Smooth muscle cell (in vitro differentiated cells): ENCODE data around the gene TAOK3. TPM values are rescaled to one million over a fixed set of nuclear protein-coding genes. Genes with fewer than 3 reads are reported as not detected.

Experiments used
- DNase-seq: peaks from one replicate; lab custom pipeline; 2025; ENCODE audit not compliant: unreplicated experiment; lab: John Stamatoyannopoulos, UW
- H2AFZ ChIP-seq: fragments of 200-600 bp; sonication (generic); 2 replicates; pipeline ENCODE4 v1.6.0; 2016; ENCODE audit warnings: antibody characterized with exemption, low read depth, mild to moderate bottlenecking
- H3F3A ChIP-seq: fragments of 200-600 bp; sonication (generic); 2 replicates; pipeline ENCODE4 v1.6.0; 2017; ENCODE audit warnings: antibody characterized with exemption, low read depth
- H3K27ac ChIP-seq: fragments of 200-600 bp; sonication (generic); 2 replicates; pipeline ENCODE4 v1.5.1; 2016; ENCODE audit warnings: low read depth, mild to moderate bottlenecking
- H3K27me3 ChIP-seq: fragments of 200-600 bp; sonication (generic); 2 replicates; pipeline ENCODE4 v1.6.1; 2016; ENCODE audit warnings: low read depth, mild to moderate bottlenecking
- H3K36me3 ChIP-seq: fragments of 200-600 bp; sonication (generic); 2 replicates; pipeline ENCODE4 v1.5.1; 2016; ENCODE audit warnings: low read depth
- H3K4me1 ChIP-seq: fragments of 200-600 bp; sonication (generic); 2 replicates; pipeline ENCODE4 v1.5.1; 2016; ENCODE audit warnings: low read depth
- H3K4me2 ChIP-seq: fragments of 200-600 bp; sonication (generic); 2 replicates; pipeline ENCODE4 v1.6.0; 2016; ENCODE audit warnings: mild to moderate bottlenecking
- H3K4me3 ChIP-seq: fragments of 200-600 bp; sonication (generic); 2 replicates; pipeline ENCODE4 v1.5.1; 2016; ENCODE audit warnings: mild to moderate bottlenecking
- H3K79me2 ChIP-seq: fragments of 200-600 bp; sonication (generic); 2 replicates; pipeline ENCODE4 v1.6.0; 2016; ENCODE audit warnings: low read depth, mild to moderate bottlenecking
- H3K9ac ChIP-seq: fragments of 200-600 bp; sonication (generic); 2 replicates; pipeline ENCODE4 v1.6.0; 2016; ENCODE audit warnings: low read depth
- H3K9me3 ChIP-seq: fragments of 200-600 bp; sonication (generic); replicated peaks from 2 replicates; pipeline ENCODE4 v1.5.1; 2016; ENCODE audit warnings: low read depth
- H4K20me1 ChIP-seq: fragments of 200-600 bp; sonication (generic); 2 replicates; pipeline ENCODE4 v1.6.0; 2016; ENCODE audit warnings: low read depth
- CTCF ChIP-seq: fragments of 200-600 bp; sonication (generic); IDR thresholded peaks from 2 replicates; pipeline ENCODE4 v1.5.1; 2017; ENCODE audit warnings: borderline replicate concordance, mild to moderate bottlenecking, antibody characterized with exemption; ENCODE audit not compliant: insufficient read depth, poor library complexity, severe bottlenecking
- WGBS: methylation state at CpG from one replicate; pipeline ENCODE4 v1.1.7; 2016; ENCODE audit warnings: low lambda C conversion rate; 5-methylcytosine and 5-hydroxymethylcytosine counted together
- polyA plus RNA-seq: library from polyadenylated mRNA; unstranded; fragments of >200 nt; fragmentation: Nextera tagmentation; extraction: Ambion mirVana; gene quantifications from 2 replicates; pipeline ENCODE4 v1.2.1, GENCODE V29; 2016
- total RNA-seq: library from RNA; depleted of rRNA; stranded (reverse); fragments of >200 nt; gene quantifications from 2 replicates; pipeline ENCODE4 v1.2.3, GENCODE V29; 2014

TAOK3 gene
- total and polyA plus RNA-seq, 2 experiments from 2014 or later, result 7.3 to 7.9 TPM

- Histone ChIP-seq H3K79me2 (no peaks in the 10 kb centered on the region), H2AFZ (no peak overlapping the region), H3F3A (no peaks in the 10 kb centered on the region), H3K4me1 (peaks cover 19% of the 10 kb centered on the region), H3K27me3 (no peaks in the 10 kb centered on the region), H3K4me2 (no peak overlapping the region), H3K9me3 (no peaks in the 10 kb centered on the region), H3K9ac (no peak overlapping the region), H3K36me3 (no peaks in the 10 kb centered on the region), H3K27ac (no peak overlapping the region), H4K20me1 (no peaks in the 10 kb centered on the region), H3K4me3 (no peak overlapping the region)
- no peak for DNase-seq
- TF ChIP-seq CTCF, result no peak
- 93% methylated on average over 5 of the region's 5 CpGs for WGBS
Observed at GRCh38 chr12:118193477-118193876, 179.2 kb downstream of the TAOK3 start.

GRCh38 chr12:118190266-118190665 is 182.4 kb downstream of the TAOK3 start:
- peak overlapping the region; percentile 80 for H2AFZ ChIP-seq
- TF ChIP-seq CTCF, result no peak
- no peaks in the 10 kb centered on the region for H3K27me3 ChIP-seq
- WGBS, result 59% methylated on average over 11 of the region's 11 CpGs
- H3K36me3 ChIP-seq, result no peaks in the 10 kb centered on the region
- no peaks in the 10 kb centered on the region for H4K20me1 ChIP-seq
- no peak for DNase-seq
- H3K9ac ChIP-seq, result no peak overlapping the region
- no peaks in the 10 kb centered on the region for H3F3A ChIP-seq
- no peaks in the 10 kb centered on the region for H3K79me2 ChIP-seq
- H3K27ac ChIP-seq, result peak overlapping the region; percentile 65
- H3K4me2 ChIP-seq, result peak overlapping the region; percentile 80
- no peaks in the 10 kb centered on the region for H3K9me3 ChIP-seq
- H3K4me1 ChIP-seq, result peaks cover 19% of the 10 kb centered on the region
- peak overlapping the region; percentile 48 for H3K4me3 ChIP-seq

GRCh38 chr12:118189741-118190191 is 182.9 kb downstream of the TAOK3 start:
- TF ChIP-seq CTCF, result no peak
- H3K27ac ChIP-seq, result peak overlapping the region; percentile 65
- H3K4me3 ChIP-seq, result peak overlapping the region; percentile 48
- H3K27me3 ChIP-seq, result no peaks in the 10 kb centered on the region
- H4K20me1 ChIP-seq, result no peaks in the 10 kb centered on the region
- 36% methylated on average over 14 of the region's 14 CpGs for WGBS
- peak overlapping the region; percentile 77 for H3K9ac ChIP-seq
- no peaks in the 10 kb centered on the region for H3F3A ChIP-seq
- peak overlapping the region; percentile 80 for H3K4me2 ChIP-seq
- no peaks in the 10 kb centered on the region for H3K79me2 ChIP-seq
- H2AFZ ChIP-seq, result peak overlapping the region; percentile 80
- DNase-seq, result no peak
- no peaks in the 10 kb centered on the region for H3K9me3 ChIP-seq
- H3K36me3 ChIP-seq, result no peaks in the 10 kb centered on the region
- peaks cover 19% of the 10 kb centered on the region for H3K4me1 ChIP-seq

- H3K9me3 ChIP-seq, result no peaks in the 10 kb centered on the region
- peak overlapping the region; percentile 80 for H3K4me2 ChIP-seq
- H3K4me1 ChIP-seq, result peaks cover 19% of the 10 kb centered on the region
- H3K36me3 ChIP-seq, result no peaks in the 10 kb centered on the region
- DNase-seq, result no peak
- WGBS, result 93% methylated on average over 10 of the region's 10 CpGs
- no peaks in the 10 kb centered on the region for H3K27me3 ChIP-seq
- H3F3A ChIP-seq, result no peaks in the 10 kb centered on the region
- H3K9ac ChIP-seq, result no peak overlapping the region
- peak overlapping the region; percentile 48 for H3K4me3 ChIP-seq
- no peaks in the 10 kb centered on the region for H3K79me2 ChIP-seq
- no peak overlapping the region for H2AFZ ChIP-seq
- peak overlapping the region; percentile 65 for H3K27ac ChIP-seq
- TF ChIP-seq CTCF, result no peak
- H4K20me1 ChIP-seq, result no peaks in the 10 kb centered on the region
Observed at GRCh38 chr12:118188690-118189371, 183.9 kb downstream of the TAOK3 start.
